Progenitor cell of endocrine pancreas (in vitro differentiated cells): Measurements from ENCODE around the gene ILDR2. TPM values are rescaled to one million over a fixed set of nuclear protein-coding genes. Genes with fewer than 3 reads are reported as not detected.

Experiments used
- DNase-seq: peaks from one replicate; pipeline ENCODE4 v3.0.0; 2021; ENCODE audit warnings: low spot score; ENCODE audit not compliant: unreplicated experiment
- H3K27ac Mint-ChIP-seq: 2 replicates; pipeline ENCODE4 v1.8.0; 2021; ENCODE audit warnings: mild to moderate bottlenecking, moderate library complexity, mixed read lengths
- H3K27me3 Mint-ChIP-seq: 2 replicates; pipeline ENCODE4 v1.8.0; 2021; ENCODE audit warnings: mixed read lengths
- H3K36me3 Mint-ChIP-seq: 2 replicates; pipeline ENCODE4 v1.8.0; 2022; ENCODE audit warnings: mixed read lengths; ENCODE audit not compliant: insufficient read depth
- H3K4me1 Mint-ChIP-seq: 2 replicates; pipeline ENCODE4 v1.8.0; 2021; ENCODE audit warnings: low read depth, mixed read lengths
- H3K4me3 Mint-ChIP-seq: 2 replicates; pipeline ENCODE4 v1.8.0; 2021; ENCODE audit warnings: low read depth, mild to moderate bottlenecking, moderate library complexity, mixed read lengths
- H3K9me3 Mint-ChIP-seq: 2 replicates; pipeline ENCODE4 v1.8.0; 2021; ENCODE audit warnings: low read depth, mixed read lengths
- CTCF ChIP-seq: fragments of 200-600 bp; sonication (generic); IDR thresholded peaks from one replicate; pipeline ENCODE4 v1.5.0; 2021; ENCODE audit warnings: antibody characterized with exemption, mild to moderate bottlenecking; ENCODE audit not compliant: unreplicated experiment
- total RNA-seq: library from RNA; stranded (reverse); gene quantifications from 2 replicates; pipeline ENCODE4 v1.2.1, GENCODE V29; 2021

Gene ILDR2
- total RNA-seq, 1 donor from 2014 or later = 1.4 TPM

GRCh38 chr1:166972193-166972592, 3.1 kb downstream of the ILDR2 start:
- no peak for DNase-seq
- Mint-ChIP-seq H3K9me3 (no peaks in the 10 kb centered on the region), H3K4me1 (peaks cover 7% of the 10 kb centered on the region), H3K27ac (no peak overlapping the region), H3K27me3 (peaks cover 73% of the 10 kb centered on the region), H3K4me3 (no peak overlapping the region), H3K36me3 (no peaks in the 10 kb centered on the region)
- TF ChIP-seq CTCF = no peak

GRCh38 chr1:166971252-166971651, 4.1 kb downstream of the ILDR2 start:
- no peaks in the 10 kb centered on the region for H3K9me3 Mint-ChIP-seq
- H3K4me1 Mint-ChIP-seq = peaks cover 7% of the 10 kb centered on the region

GRCh38 chr1:166969074-166969677, 6.2 kb downstream of the ILDR2 start:
- Mint-ChIP-seq H3K27me3 (peaks cover 62% of the 10 kb centered on the region), H3K4me1 (no peaks in the 10 kb centered on the region), H3K9me3 (no peaks in the 10 kb centered on the region), H3K27ac (no peak overlapping the region), H3K36me3 (no peaks in the 10 kb centered on the region), H3K4me3 (no peak overlapping the region)
- no peak for TF ChIP-seq CTCF
- no peak for DNase-seq

More at GRCh38 chr1:166971252-166971651, 4.1 kb downstream of the ILDR2 start:
- no peak overlapping the region for H3K27ac Mint-ChIP-seq
- H3K27me3 Mint-ChIP-seq = peaks cover 72% of the 10 kb centered on the region
- TF ChIP-seq CTCF = no peak
- no peaks in the 10 kb centered on the region for H3K36me3 Mint-ChIP-seq
- no peak overlapping the region for H3K4me3 Mint-ChIP-seq
- DNase-seq = no peak

- no peak overlapping the region for H3K4me3 Mint-ChIP-seq
- H3K27me3 Mint-ChIP-seq = peaks cover 32% of the 10 kb centered on the region
- H3K36me3 Mint-ChIP-seq = no peaks in the 10 kb centered on the region
- DNase-seq = no peak
- H3K4me1 Mint-ChIP-seq = peaks cover 2% of the 10 kb centered on the region
- H3K27ac Mint-ChIP-seq = no peak overlapping the region
- TF ChIP-seq CTCF = no peak
- no peaks in the 10 kb centered on the region for H3K9me3 Mint-ChIP-seq
These were observed 14.4 kb downstream of the ILDR2 start for GRCh38 chr1:166960858-166961474.

- H3K27me3 Mint-ChIP-seq = peaks cover 18% of the 10 kb centered on the region
- no peak for DNase-seq
- no peak for TF ChIP-seq CTCF
- H3K4me1 Mint-ChIP-seq = peaks cover 7% of the 10 kb centered on the region
- H3K36me3 Mint-ChIP-seq = no peaks in the 10 kb centered on the region
- H3K9me3 Mint-ChIP-seq = no peaks in the 10 kb centered on the region
- no peak overlapping the region for H3K4me3 Mint-ChIP-seq
- H3K27ac Mint-ChIP-seq = no peak overlapping the region
These were observed 18.5 kb downstream of the ILDR2 start for GRCh38 chr1:166956872-166957271.
